ENCODE results near the gene EML1. TPM values are rescaled to one million over a fixed set of nuclear protein-coding genes. Genes with fewer than 3 reads are reported as not detected.

The EML1 gene
- total RNA-seq, 1 donor from 2014 or later: 36.4 TPM

DNA sequence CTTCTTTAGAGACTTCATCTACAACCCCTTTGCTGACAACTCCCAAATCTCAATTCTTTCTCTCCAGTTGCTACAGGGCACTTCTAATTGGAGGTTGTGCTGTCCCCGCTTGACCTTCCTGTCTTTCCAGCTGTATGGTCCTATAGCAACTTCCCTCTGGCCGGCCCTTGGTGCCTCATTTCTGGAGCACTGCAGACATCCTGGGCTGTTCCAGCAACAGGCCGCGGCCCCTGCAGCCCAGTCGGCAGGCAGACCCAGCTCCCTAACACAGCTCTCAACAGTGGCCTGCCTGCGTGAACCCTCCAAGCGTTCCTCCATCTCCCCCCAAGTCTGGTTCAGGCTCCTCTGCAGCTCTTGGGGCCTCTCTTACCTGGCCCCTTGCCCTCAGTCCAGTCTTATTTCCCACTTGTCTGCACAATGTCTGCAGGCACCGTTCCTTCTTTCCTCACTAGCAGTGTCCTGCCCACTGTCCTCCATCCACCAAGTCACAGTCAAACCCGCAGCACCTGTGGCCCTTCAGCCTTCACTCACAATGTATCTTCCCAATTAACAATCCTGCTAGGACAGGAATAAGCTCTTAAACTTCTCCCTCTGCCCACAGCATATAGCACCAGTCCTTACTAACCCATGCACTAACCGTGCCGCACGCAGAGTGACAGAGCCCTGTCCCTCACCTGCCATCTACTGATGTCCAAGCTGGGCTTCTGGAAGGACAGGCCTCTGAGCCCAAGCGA is 1.6 kb upstream of the EML1 start:
- no peaks in the 10 kb centered on the region for H3K9me3 Mint-ChIP-seq (ENCODE audit: low read depth)
- TF ChIP-seq, protein P1, sequence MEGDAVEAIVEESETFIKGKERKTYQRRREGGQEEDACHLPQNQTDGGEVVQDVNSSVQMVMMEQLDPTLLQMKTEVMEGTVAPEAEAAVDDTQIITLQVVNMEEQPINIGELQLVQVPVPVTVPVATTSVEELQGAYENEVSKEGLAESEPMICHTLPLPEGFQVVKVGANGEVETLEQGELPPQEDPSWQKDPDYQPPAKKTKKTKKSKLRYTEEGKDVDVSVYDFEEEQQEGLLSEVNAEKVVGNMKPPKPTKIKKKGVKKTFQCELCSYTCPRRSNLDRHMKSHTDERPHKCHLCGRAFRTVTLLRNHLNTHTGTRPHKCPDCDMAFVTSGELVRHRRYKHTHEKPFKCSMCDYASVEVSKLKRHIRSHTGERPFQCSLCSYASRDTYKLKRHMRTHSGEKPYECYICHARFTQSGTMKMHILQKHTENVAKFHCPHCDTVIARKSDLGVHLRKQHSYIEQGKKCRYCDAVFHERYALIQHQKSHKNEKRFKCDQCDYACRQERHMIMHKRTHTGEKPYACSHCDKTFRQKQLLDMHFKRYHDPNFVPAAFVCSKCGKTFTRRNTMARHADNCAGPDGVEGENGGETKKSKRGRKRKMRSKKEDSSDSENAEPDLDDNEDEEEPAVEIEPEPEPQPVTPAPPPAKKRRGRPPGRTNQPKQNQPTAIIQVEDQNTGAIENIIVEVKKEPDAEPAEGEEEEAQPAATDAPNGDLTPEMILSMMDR (IDR thresholded peaks at IDR 0.05): no peak
- no peaks in the 10 kb centered on the region for H3K36me3 Mint-ChIP-seq (ENCODE audit: low read depth)
- peaks cover 46% of the 10 kb centered on the region for H3K4me1 Mint-ChIP-seq (ENCODE audit: low read depth)
- H3K27ac Mint-ChIP-seq (ENCODE audit: unreplicated experiment): peak overlapping the region; percentile 78
- no peak for DNase-seq (ENCODE audit: low spot score)
- H3K4me3 Mint-ChIP-seq (ENCODE audit: unreplicated experiment): no peak overlapping the region
- no peaks in the 10 kb centered on the region for H3K27me3 Mint-ChIP-seq (ENCODE audit: low read depth)

DNA sequence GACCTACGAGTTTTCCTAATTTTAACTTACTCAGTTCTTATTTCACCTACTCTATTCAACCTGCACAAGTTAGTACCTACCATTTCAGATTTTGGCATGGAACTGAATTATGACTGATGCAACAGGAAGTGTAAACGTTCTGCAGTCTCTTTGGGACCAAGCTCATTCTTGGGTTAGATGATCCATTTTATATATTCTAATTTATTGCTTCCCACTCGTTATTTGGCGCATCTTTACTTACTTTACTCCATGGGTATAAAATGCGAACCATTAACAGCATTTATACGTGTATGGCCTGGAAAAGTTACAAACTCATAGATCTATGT is 1.0 kb upstream of the EML1 start:
- no peak for DNase-seq (ENCODE audit: low spot score)
- H3K27ac Mint-ChIP-seq (ENCODE audit: unreplicated experiment): peak overlapping the region; percentile 78
- H3K4me3 Mint-ChIP-seq (ENCODE audit: unreplicated experiment): peak overlapping the region; percentile 63
- no peaks in the 10 kb centered on the region for H3K27me3 Mint-ChIP-seq (ENCODE audit: low read depth)
- H3K36me3 Mint-ChIP-seq (ENCODE audit: low read depth): no peaks in the 10 kb centered on the region
- H3K9me3 Mint-ChIP-seq (ENCODE audit: low read depth): peaks cover 3% of the 10 kb centered on the region
- H3K4me1 Mint-ChIP-seq (ENCODE audit: low read depth): peaks cover 49% of the 10 kb centered on the region
- TF ChIP-seq, protein P1 (IDR thresholded peaks at IDR 0.05): no peak

DNA sequence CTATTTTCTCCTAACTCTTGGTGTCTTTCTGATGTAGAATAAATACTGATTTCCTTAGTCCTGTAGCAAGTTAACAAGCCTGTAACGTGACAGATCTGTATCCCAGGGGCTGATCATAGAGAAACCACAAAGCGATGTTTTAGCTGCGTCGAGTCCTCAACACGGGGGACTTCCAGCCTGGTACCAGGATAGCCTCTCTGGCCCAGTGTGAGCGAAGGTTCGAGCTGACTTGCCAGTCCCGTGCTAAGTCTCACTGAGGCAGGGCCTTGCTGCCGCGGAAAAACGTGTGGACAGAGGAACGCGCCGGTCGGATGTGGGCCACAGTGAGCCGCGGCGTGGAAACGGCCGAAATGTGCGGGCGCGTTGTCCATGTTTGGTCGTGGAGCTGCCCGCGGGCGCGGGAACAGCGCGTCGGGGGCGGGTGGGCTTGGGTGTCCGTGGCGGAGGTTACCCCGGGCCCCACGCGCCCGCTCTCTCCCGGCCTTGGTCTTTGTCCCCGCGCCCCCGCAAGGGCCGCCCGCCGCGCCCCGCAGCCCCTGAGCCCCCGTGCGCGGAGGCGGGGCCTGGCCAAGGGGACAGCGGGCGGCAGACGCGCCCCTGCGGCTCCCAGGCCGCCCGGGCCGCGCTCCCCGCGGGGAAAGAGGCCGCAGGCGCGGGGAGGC is 531 bp upstream of the EML1 start:
- peak overlapping the region; percentile 78 for H3K27ac Mint-ChIP-seq (ENCODE audit: unreplicated experiment)
- peaks cover 4% of the 10 kb centered on the region for H3K9me3 Mint-ChIP-seq (ENCODE audit: low read depth)
- H3K4me3 Mint-ChIP-seq (ENCODE audit: unreplicated experiment): peak overlapping the region; percentile 63
- H3K4me1 Mint-ChIP-seq (ENCODE audit: low read depth): peaks cover 49% of the 10 kb centered on the region
- H3K27me3 Mint-ChIP-seq (ENCODE audit: low read depth): no peaks in the 10 kb centered on the region
- no peak for DNase-seq (ENCODE audit: low spot score)
- TF ChIP-seq, protein P1 (IDR thresholded peaks at IDR 0.05): peak; percentile 12
- no peaks in the 10 kb centered on the region for H3K36me3 Mint-ChIP-seq (ENCODE audit: low read depth)

DNA sequence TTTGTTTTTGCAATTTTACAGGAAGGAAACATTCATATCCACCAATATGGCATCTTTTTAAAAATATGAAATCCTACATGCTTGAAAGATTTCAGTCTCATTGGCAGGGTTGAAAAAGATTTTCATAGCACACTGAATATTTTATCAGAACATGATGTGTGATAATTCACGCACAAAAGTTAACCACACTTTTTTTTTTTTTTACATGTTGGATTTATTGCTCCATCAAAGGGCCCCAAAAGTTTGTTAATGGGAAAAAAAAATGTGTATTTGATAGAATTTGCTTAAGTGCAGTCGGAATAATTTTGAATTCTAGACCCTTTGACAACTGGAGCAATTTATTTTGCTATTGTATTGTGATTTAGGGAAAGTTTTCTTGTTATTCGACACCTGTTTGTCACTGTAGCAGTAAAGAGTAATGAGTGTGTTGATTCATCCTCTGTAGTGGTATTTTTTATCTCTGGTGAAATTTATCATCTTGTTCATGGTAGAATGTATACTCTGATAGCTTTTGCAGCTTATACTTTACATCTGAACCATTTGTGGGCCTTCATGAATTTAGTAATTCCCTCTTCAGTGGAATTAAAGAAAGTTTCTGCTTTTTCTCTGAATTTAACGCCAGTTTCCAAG is 1.1 kb downstream of the EML1 start:
- Mint-ChIP-seq H3K4me3 (ENCODE audit: unreplicated experiment) (peak overlapping the region; percentile 75), H3K27me3 (ENCODE audit: low read depth) (no peaks in the 10 kb centered on the region), H3K36me3 (ENCODE audit: low read depth) (no peaks in the 10 kb centered on the region), H3K27ac (ENCODE audit: unreplicated experiment) (peak overlapping the region; percentile 69), H3K9me3 (ENCODE audit: low read depth) (peaks cover 4% of the 10 kb centered on the region), H3K4me1 (ENCODE audit: low read depth) (peaks cover 49% of the 10 kb centered on the region)
- no peak for DNase-seq (ENCODE audit: low spot score)
- TF ChIP-seq, protein P1 (IDR thresholded peaks at IDR 0.05): no peak

DNA sequence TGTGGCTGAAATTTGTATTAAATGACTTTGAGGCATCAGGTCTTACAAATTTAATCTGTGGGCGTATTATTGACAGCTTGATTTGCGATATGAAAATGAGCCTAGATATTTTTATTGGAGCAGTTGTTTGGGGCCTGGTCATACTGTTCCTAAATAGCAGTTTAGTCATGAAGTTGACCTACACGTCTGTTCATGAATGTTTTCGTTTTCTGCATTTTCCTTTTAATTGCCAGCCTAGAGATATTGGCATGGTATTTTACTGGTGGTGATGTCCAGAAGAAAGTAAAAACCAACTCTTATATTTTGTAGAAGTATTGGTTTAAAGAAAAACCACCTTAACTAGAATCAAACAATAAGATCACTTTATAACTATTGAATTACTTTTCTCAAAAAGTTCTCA is 1.8 kb downstream of the EML1 start:
- Mint-ChIP-seq H3K27me3 (ENCODE audit: low read depth) (no peaks in the 10 kb centered on the region), H3K36me3 (ENCODE audit: low read depth) (no peaks in the 10 kb centered on the region), H3K4me3 (ENCODE audit: unreplicated experiment) (no peak overlapping the region), H3K4me1 (ENCODE audit: low read depth) (peaks cover 49% of the 10 kb centered on the region), H3K9me3 (ENCODE audit: low read depth) (peaks cover 4% of the 10 kb centered on the region), H3K27ac (ENCODE audit: unreplicated experiment) (peak overlapping the region; percentile 23)
- DNase-seq (ENCODE audit: low spot score): no peak
- TF ChIP-seq, protein P1 (IDR thresholded peaks at IDR 0.05): no peak
